ENCODE data around the gene LMAN1L. TPM values are rescaled to one million over a fixed set of nuclear protein-coding genes. Genes with fewer than 3 reads are reported as not detected.

The LMAN1L gene
- total RNA-seq, 1 donor from 2014 or later: not detected

DNA sequence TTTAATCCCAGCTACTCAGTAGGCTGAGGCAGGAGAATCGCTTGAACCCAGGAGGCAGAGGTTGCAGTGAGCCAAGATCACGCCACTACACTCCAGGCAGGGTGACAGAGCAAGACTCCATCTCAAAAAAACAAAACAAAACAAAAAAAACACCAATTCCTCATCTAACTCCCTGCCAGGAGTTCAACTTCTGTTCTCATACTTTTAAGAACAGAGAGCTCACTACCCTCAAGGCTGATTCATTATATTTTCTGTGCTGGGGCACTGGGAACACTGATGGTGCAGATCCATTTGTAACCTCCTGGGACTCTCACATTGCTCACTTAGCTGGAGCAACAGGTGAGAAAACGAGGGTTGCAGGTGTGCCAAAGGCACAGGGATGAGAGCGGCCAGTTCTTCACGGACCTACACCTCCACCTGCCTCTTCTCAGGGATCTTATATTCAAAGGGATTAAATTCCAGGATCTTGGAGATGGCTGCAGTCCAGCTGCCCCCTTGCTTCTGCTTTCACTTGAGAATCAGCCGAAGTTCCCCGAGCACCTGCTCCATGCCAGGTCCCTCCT lies 43.1 kb upstream of the LMAN1L start:
- H3K4me3 ChIP-seq (ENCODE audit: low read depth, low read length): no peak overlapping the region
- TF ChIP-seq, protein P1, sequence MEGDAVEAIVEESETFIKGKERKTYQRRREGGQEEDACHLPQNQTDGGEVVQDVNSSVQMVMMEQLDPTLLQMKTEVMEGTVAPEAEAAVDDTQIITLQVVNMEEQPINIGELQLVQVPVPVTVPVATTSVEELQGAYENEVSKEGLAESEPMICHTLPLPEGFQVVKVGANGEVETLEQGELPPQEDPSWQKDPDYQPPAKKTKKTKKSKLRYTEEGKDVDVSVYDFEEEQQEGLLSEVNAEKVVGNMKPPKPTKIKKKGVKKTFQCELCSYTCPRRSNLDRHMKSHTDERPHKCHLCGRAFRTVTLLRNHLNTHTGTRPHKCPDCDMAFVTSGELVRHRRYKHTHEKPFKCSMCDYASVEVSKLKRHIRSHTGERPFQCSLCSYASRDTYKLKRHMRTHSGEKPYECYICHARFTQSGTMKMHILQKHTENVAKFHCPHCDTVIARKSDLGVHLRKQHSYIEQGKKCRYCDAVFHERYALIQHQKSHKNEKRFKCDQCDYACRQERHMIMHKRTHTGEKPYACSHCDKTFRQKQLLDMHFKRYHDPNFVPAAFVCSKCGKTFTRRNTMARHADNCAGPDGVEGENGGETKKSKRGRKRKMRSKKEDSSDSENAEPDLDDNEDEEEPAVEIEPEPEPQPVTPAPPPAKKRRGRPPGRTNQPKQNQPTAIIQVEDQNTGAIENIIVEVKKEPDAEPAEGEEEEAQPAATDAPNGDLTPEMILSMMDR (IDR thresholded peaks at IDR 0.05; ENCODE audit: insufficient read depth, low read length, poor library complexity, severe bottlenecking): no peak
- peaks cover 19% of the 10 kb centered on the region for H3K27me3 ChIP-seq (ENCODE audit: control insufficient read depth, insufficient read depth, low read length)
- no peaks in the 10 kb centered on the region for H3K36me3 ChIP-seq (ENCODE audit: control insufficient read depth, insufficient read depth, low read length)
- DNase-seq (ENCODE audit: low read depth): no peak

GRCh38 chr15:74770211-74770903 lies 42.3 kb upstream of the LMAN1L start:
- Histone ChIP-seq H3K36me3 (ENCODE audit: control insufficient read depth, insufficient read depth, low read length) (no peaks in the 10 kb centered on the region), H3K27me3 (ENCODE audit: control insufficient read depth, insufficient read depth, low read length) (peaks cover 19% of the 10 kb centered on the region), H3K4me3 (ENCODE audit: low read depth, low read length) (no peak overlapping the region)
- TF ChIP-seq, protein P1 (IDR thresholded peaks at IDR 0.05; ENCODE audit: insufficient read depth, low read length, poor library complexity, severe bottlenecking): no peak
- no peak for DNase-seq (ENCODE audit: low read depth)

GRCh38 chr15:74773329-74773728 lies 39.3 kb upstream of the LMAN1L start:
- TF ChIP-seq, protein P1 (IDR thresholded peaks at IDR 0.05; ENCODE audit: insufficient read depth, low read length, poor library complexity, severe bottlenecking): no peak
- Histone ChIP-seq H3K27me3 (ENCODE audit: control insufficient read depth, insufficient read depth, low read length) (peaks cover 16% of the 10 kb centered on the region), H3K4me3 (ENCODE audit: low read depth, low read length) (no peak overlapping the region), H3K36me3 (ENCODE audit: control insufficient read depth, insufficient read depth, low read length) (no peaks in the 10 kb centered on the region)
- no peak for DNase-seq (ENCODE audit: low read depth)

DNA sequence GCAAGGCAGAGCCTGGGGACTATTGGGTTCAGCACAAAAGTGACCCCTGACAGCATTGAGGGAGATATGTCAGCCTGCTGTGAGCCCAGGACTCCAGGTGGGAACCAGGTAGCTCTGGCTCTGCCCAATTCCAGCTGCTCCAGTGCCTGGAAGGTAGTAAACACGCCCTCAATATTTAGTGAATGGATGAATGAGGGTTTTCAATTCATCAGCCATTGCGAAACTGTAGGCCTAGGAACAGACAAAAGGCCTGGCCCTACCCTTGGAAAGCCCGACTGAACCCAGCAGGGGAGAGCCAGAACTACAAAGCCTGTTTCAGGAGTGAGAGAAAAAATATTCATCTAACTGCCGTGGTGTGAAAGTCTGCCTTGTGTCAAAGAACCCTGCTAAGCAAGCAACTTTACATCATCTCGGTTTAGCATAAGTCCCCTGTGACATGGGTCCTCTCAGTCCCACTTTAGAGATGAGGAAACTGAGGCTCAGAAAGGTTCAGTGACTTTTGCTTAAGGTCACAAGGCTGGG lies 38.8 kb upstream of the LMAN1L start:
- DNase-seq (ENCODE audit: low read depth): no peak
- TF ChIP-seq, protein P1 (IDR thresholded peaks at IDR 0.05; ENCODE audit: insufficient read depth, low read length, poor library complexity, severe bottlenecking): no peak
- no peak overlapping the region for H3K4me3 ChIP-seq (ENCODE audit: low read depth, low read length)

DNA sequence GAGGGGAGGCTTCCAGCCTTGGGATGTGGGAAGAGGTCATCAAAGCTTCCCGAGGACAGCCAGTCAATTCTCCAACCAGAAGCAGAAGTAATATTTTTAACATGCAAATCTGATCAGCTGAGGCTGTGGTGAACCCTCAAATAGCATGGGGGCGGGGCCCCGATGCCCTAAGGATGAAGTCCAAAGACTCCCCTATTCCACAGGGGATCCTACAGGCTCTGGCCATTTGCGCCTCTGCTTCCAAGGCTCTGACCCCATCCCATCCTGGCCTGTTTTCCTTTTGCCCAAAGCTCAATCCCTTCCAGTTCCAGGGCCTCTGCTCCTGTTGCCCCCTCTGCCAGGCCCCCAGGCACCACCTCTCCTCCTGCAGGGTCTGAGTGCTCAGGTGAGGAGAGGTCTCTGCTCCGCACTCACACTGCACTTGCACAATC lies 37.5 kb upstream of the LMAN1L start:
- no peak overlapping the region for H3K4me3 ChIP-seq (ENCODE audit: low read depth, low read length)
- H3K36me3 ChIP-seq (ENCODE audit: control insufficient read depth, insufficient read depth, low read length): no peaks in the 10 kb centered on the region
- TF ChIP-seq, protein P1 (IDR thresholded peaks at IDR 0.05; ENCODE audit: insufficient read depth, low read length, poor library complexity, severe bottlenecking): no peak
- no peak for DNase-seq (ENCODE audit: low read depth)
- H3K27me3 ChIP-seq (ENCODE audit: control insufficient read depth, insufficient read depth, low read length): peaks cover 11% of the 10 kb centered on the region

More for the DNA sequence above, 38.8 kb upstream of the LMAN1L start:
- no peaks in the 10 kb centered on the region for H3K36me3 ChIP-seq (ENCODE audit: control insufficient read depth, insufficient read depth, low read length)
- peaks cover 16% of the 10 kb centered on the region for H3K27me3 ChIP-seq (ENCODE audit: control insufficient read depth, insufficient read depth, low read length)
